BLaER1 (cell line): ENCODE measurements around the gene SH2D2A.
A peak's percentile ranks its signal among the peaks of the same experiment; 100 is the strongest.
"Not testable (repeated sequence)": the region's sequence is repeated elsewhere in the genome, so short reads cannot be mapped to it uniquely, and the experiment has no call there.

ENCODE experiments used
- H3K27ac ChIP-seq: shearing (Covaris generic); formaldehyde crosslinking; 2 replicates; pipeline ENCODE4 v1.8.1; 2022
- H3K27me3 ChIP-seq: shearing (Covaris generic); formaldehyde crosslinking; 2 replicates; pipeline ENCODE4 v1.8.1; 2022
- H3K36me3 ChIP-seq: shearing (Covaris generic); formaldehyde crosslinking; 2 replicates; pipeline ENCODE4 v1.8.1; 2022
- H3K4me1 ChIP-seq: shearing (Covaris generic); formaldehyde crosslinking; 2 replicates; pipeline ENCODE4 v1.8.1; 2022
- H3K4me2 ChIP-seq: shearing (Covaris generic); formaldehyde crosslinking; 2 replicates; pipeline ENCODE4 v1.8.1; 2022
- H3K4me3 ChIP-seq: shearing (Covaris generic); formaldehyde crosslinking; 2 replicates; pipeline ENCODE4 v1.8.1; 2022
- H3K9ac ChIP-seq: shearing (Covaris generic); formaldehyde crosslinking; 2 replicates; pipeline ENCODE4 v1.8.1; 2022
- H3K9me3 ChIP-seq: shearing (Covaris generic); formaldehyde crosslinking; 2 replicates; pipeline ENCODE4 v1.8.1; 2022
- H4K20me1 ChIP-seq: shearing (Covaris generic); formaldehyde crosslinking; 2 replicates; pipeline ENCODE4 v1.8.1; 2022
- Cebpa-rat ChIP-seq: shearing (Covaris generic); IDR thresholded peaks from 2 replicates; pipeline ENCODE4 v1.8.1; 2022

SH2D2A gene

GRCh38 chr1:156765666-156766065 lies 51.0 kb downstream of the SH2D2A start:
- TF ChIP-seq Cebpa-rat: no peak
- H3K27me3 ChIP-seq: no peaks in the 10 kb centered on the region
- H3K9ac ChIP-seq: peak overlapping the region; percentile 86
- H4K20me1 ChIP-seq: peaks cover 15% of the 10 kb centered on the region; the same call in 1 of the 2 replicates
- H3K4me2 ChIP-seq: peak overlapping the region; percentile 97
- peaks cover 10% of the 10 kb centered on the region for H3K36me3 ChIP-seq
- H3K4me1 ChIP-seq: peaks cover 36% of the 10 kb centered on the region
- H3K9me3 ChIP-seq: no peaks in the 10 kb centered on the region
- H3K27ac ChIP-seq: peak overlapping the region; percentile 82; the same call in 1 of the 2 replicates
- peak overlapping the region; percentile 74 for H3K4me3 ChIP-seq

GRCh38 chr1:156765136-156765535 lies 51.5 kb downstream of the SH2D2A start:
- H3K9me3 ChIP-seq, H3K27ac ChIP-seq, H4K20me1 ChIP-seq, H3K36me3 ChIP-seq, H3K27me3 ChIP-seq, H3K4me2 ChIP-seq, H3K9ac ChIP-seq, H3K4me3 ChIP-seq: not testable (repeated sequence)
- peaks cover 31% of the 10 kb centered on the region for H3K4me1 ChIP-seq

- H3K9me3 ChIP-seq: no peaks in the 10 kb centered on the region
Observed at GRCh38 chr1:156760796-156761104, 55.9 kb downstream of the SH2D2A start.

GRCh38 chr1:156760092-156760795 lies 56.4 kb downstream of the SH2D2A start:
- Histone ChIP-seq H4K20me1 (no peaks in the 10 kb centered on the region), H3K36me3 (no peaks in the 10 kb centered on the region), H3K27ac (no peak overlapping the region), H3K9me3 (no peaks in the 10 kb centered on the region), H3K4me2 (no peak overlapping the region), H3K27me3 (no peaks in the 10 kb centered on the region), H3K4me3 (no peak overlapping the region), H3K4me1 (peaks cover 9% of the 10 kb centered on the region), H3K9ac (no peak overlapping the region)
- no peak for TF ChIP-seq Cebpa-rat

More at GRCh38 chr1:156760796-156761104, 55.9 kb downstream of the SH2D2A start:
- Histone ChIP-seq H3K27me3 (no peaks in the 10 kb centered on the region), H3K36me3 (no peaks in the 10 kb centered on the region), H3K4me1 (peaks cover 8% of the 10 kb centered on the region), H3K4me3 (no peak overlapping the region), H4K20me1 (no peaks in the 10 kb centered on the region), H3K9ac (no peak overlapping the region), H3K4me2 (no peak overlapping the region), H3K27ac (no peak overlapping the region)
- TF ChIP-seq Cebpa-rat: no peak

- not testable (repeated sequence) for H3K27me3 ChIP-seq, H4K20me1 ChIP-seq, H3K9ac ChIP-seq, H3K27ac ChIP-seq, H3K4me2 ChIP-seq, H3K4me3 ChIP-seq, H3K9me3 ChIP-seq, H3K36me3 ChIP-seq
- peaks cover 34% of the 10 kb centered on the region for H3K4me1 ChIP-seq
Observed at GRCh38 chr1:156757572-156758253, 58.9 kb downstream of the SH2D2A start.

GRCh38 chr1:156756355-156756754 lies 60.3 kb downstream of the SH2D2A start:
- H3K4me3 ChIP-seq: no peak overlapping the region
- no peaks in the 10 kb centered on the region for H3K27me3 ChIP-seq
- no peak overlapping the region for H3K4me2 ChIP-seq
- H3K4me1 ChIP-seq: peaks cover 36% of the 10 kb centered on the region
- H3K9me3 ChIP-seq: no peaks in the 10 kb centered on the region
- no peaks in the 10 kb centered on the region for H3K36me3 ChIP-seq
- no peak for TF ChIP-seq Cebpa-rat
- H3K9ac ChIP-seq: no peak overlapping the region
- H3K27ac ChIP-seq: no peak overlapping the region
- no peaks in the 10 kb centered on the region for H4K20me1 ChIP-seq
